C4-2B (cell line): ENCODE results near the gene DNAH14.
"Not testable (repeated sequence)": the region's sequence is repeated elsewhere in the genome, so short reads cannot be mapped to it uniquely, and the experiment has no call there.

Experiments used
- ZFX ChIP-seq: fragments of 450-650 bp; IDR thresholded peaks from 2 replicates; pipeline ENCODE4 v1.6.1; 2017
- TF ChIP-seq, protein P1 (sequence below): fragments of 450-650 bp; conservative IDR thresholded peaks from 2 replicates; pipeline ENCODE4 v1.5.1; 2017; ENCODE audit warnings: mild to moderate bottlenecking

- TF ChIP-seq, protein P1, sequence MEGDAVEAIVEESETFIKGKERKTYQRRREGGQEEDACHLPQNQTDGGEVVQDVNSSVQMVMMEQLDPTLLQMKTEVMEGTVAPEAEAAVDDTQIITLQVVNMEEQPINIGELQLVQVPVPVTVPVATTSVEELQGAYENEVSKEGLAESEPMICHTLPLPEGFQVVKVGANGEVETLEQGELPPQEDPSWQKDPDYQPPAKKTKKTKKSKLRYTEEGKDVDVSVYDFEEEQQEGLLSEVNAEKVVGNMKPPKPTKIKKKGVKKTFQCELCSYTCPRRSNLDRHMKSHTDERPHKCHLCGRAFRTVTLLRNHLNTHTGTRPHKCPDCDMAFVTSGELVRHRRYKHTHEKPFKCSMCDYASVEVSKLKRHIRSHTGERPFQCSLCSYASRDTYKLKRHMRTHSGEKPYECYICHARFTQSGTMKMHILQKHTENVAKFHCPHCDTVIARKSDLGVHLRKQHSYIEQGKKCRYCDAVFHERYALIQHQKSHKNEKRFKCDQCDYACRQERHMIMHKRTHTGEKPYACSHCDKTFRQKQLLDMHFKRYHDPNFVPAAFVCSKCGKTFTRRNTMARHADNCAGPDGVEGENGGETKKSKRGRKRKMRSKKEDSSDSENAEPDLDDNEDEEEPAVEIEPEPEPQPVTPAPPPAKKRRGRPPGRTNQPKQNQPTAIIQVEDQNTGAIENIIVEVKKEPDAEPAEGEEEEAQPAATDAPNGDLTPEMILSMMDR = not testable (repeated sequence)
- not testable (repeated sequence) for TF ChIP-seq ZFX
These were observed 16.3 kb downstream of the DNAH14 start for GRCh38 chr1:224945651-224946348.
